GM19324 (cell line): ENCODE data around the gene OBSCN.
"Not testable (repeated sequence)": the region's sequence is repeated elsewhere in the genome, so short reads cannot be mapped to it uniquely, and the experiment has no call there.

Source experiments
- ATAC-seq: cut with Tn5 transposase; IDR thresholded peaks from one replicate; pipeline ENCODE4 v1.9.1; 2021; ENCODE audit warnings: mild to moderate bottlenecking, moderate library complexity; ENCODE audit not compliant: unreplicated experiment, low FRiP score

Gene OBSCN

DNA sequence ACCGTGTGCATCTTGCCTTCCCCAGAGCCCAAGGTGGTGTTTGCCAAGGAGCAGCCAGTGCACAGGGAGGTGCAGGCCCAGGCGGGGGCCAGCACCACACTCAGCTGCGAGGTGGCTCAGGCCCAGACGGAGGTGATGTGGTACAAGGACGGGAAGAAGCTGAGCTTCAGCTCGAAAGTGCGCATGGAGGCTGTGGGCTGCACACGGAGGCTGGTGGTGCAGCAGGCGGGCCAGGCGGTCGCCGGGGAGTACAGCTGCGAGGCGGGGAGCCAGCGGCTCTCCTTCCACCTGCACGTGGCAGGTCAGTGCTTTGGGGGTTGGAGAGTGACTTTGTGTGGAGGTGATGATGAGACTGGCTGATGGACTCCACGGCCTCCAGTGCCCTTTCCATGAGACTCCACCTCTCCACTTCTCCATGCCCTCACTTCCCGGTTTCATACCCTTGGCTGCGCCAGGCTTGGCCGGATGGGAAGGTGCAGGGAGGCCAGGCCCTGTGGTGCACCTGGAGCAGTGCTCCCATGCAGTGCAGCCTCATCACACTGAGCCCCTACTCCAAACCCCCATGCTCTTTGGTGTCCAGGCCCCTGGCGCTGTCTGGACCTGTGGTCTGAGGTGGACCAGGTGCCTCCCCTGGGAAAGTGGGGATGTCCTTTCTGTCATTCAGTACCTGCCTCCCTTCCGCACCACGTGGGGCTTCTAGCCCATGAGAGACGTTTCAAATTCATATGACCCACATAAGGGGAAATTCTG is 49.0 kb downstream of the OBSCN start:
- ATAC-seq, result no peak

DNA sequence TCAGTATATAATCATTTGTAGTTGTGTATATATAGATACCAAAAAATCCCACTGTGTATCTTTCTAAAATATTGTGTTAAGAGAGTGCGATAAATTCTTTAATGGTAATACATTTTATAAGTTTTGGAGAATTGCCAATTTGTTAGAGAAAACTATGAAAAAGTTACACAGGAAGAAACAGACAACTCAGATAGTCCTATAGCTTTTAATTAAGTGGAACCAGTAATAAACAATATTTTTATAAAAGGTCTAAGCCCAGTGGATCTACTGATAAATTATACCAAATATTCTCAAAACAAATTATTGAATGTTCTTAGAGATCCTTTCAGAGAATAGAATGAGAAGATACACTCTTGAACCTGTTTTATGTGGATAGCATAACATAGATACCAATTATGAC is 50.6 kb downstream of the OBSCN start:
- no peak for ATAC-seq

GRCh38 chr1:228259368-228259894 is 51.6 kb downstream of the OBSCN start:
- no peak for ATAC-seq

GRCh38 chr1:228259951-228260350 is 52.1 kb downstream of the OBSCN start:
- ATAC-seq, result no peak

DNA sequence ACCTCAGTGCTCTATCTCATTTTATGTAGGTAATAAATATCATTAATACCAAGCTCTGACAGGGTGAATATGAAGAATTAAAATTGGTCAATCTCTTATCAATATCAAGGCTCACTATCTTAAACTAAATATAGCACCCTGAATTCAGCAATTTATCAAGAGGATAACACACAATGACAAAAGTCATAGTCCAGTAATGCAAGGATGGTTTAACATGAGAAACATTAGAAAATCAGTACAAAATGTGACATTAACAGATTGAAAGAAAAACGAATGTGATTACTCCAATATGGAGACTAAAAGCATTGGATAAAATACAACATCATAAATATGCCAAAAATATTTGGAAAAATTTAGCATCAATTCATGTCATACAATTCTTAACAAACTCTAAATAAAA is 53.9 kb downstream of the OBSCN start:
- ATAC-seq, result no peak

DNA sequence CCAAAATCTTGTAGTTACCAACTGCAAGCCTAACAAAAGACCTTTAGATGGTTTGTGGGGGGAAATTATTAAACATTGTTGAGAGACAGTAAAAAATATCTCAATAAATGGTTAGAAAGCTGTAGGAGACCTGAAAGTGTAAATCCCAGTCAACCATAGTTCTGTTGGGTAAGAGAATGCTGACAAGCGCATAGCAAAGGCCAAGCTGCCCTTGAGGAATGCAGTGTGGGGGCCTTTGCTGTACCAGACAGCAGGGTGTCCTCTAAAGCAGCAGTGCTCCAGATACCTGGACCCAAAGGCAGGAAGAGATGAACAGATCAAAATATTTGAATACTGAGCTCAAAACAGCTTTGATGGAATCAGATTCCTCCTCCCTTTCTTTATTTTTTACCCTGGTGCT is 54.6 kb downstream of the OBSCN start:
- no peak for ATAC-seq

GRCh38 chr1:228263636-228264035 is 55.8 kb downstream of the OBSCN start:
- ATAC-seq, result no peak

DNA sequence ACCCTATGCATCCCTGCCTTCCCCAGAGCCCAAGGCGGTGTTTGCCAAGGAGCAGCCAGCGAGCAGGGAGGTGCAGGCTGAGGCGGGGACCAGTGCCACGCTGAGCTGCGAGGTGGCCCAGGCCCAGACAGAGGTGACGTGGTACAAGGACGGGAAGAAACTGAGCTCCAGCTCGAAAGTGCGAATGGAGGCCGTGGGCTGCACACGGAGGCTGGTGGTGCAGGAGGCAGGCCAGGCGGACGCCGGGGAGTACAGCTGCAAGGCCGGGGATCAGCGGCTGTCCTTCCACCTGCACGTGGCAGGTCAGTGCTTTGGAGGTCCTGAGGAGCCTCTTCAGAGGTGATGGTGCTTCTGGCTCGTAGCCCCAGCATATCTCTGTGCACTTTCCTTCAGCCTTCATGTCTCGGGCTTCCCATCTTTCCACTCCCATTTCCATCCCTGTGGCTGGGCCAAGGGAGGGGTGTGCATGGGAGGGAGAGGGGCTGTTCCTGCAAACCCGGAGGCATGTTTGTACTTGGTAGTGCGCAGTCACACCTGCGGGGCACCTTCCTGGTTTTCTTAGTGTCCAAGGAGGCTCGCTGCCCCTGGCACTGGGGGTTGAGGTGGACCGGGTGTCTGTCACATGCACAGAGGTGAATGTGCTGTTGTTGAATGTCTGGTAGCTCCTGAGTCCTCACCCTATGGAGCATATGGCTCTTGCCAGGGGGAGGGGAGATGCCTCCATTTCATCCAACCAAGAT is 56.4 kb downstream of the OBSCN start:
- no peak for ATAC-seq

DNA sequence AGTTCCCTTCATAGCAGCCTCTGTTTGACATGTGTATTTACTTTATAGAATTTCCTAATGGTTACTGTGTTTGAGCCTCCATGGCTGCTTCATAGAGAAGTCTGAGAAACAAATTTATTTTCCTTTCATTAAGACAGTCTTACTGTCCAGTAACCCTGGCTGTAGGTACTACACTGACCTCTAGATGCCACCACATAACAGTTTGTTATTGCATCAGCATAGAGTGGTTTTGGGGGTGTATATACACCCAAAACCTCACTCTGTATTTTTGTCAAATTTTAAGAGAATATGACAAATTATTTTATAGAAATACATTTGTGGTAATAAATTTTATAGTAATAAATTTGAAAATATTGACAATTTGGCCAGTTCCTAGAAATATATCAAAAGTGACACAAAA is 57.3 kb downstream of the OBSCN start:
- ATAC-seq, result no peak

- no peak for ATAC-seq
These were observed 60.4 kb downstream of the OBSCN start for GRCh38 chr1:228267962-228268880.

DNA sequence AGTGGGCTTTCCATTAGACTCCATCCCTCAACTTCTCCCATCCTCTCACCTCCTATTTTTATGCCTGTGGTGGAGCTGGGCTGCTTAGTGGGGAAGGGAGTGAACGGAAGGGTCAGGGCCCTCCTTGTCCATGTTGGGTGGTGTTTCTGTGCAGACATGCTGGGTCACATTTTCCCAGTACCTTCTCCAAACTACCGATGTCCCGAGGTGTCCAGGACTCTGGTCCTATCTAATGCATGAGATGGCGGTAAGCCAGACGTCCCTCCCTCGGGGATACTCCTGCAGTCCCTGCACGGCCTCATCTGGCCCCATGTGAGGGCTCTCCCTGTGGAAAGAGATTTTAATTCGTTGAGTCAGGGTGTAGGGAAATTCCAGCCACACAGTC is 61.0 kb downstream of the OBSCN start:
- no peak for ATAC-seq

GRCh38 chr1:228269431-228269830 is 61.6 kb downstream of the OBSCN start:
- not testable (repeated sequence) for ATAC-seq

GRCh38 chr1:228270032-228270431 is 62.2 kb downstream of the OBSCN start:
- no peak for ATAC-seq

GRCh38 chr1:228271701-228272251 is 63.9 kb downstream of the OBSCN start:
- ATAC-seq, result no peak

DNA sequence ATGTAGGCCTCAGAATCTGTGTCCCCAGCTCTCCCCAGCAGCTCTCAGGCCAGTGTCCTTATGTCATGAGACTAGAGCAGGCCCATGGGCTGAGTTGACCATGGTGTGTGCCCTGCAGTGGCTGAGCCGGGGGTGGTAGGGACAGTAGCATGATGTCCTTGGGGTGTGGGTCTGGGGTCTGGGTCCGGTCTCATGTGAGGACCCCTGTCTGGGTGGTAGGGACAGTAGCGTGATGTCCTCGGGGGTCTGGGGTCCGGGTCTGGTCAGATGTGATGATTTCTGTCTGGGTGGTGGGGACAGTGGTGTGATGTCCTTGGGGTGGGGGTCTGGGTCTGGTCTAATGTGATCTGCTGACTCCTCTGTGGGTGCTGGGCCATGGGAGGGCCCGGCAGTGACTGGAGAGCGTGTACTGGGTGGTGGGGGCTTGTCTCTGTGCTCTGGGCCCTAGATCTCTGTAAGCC is 64.5 kb downstream of the OBSCN start:
- no peak for ATAC-seq

DNA sequence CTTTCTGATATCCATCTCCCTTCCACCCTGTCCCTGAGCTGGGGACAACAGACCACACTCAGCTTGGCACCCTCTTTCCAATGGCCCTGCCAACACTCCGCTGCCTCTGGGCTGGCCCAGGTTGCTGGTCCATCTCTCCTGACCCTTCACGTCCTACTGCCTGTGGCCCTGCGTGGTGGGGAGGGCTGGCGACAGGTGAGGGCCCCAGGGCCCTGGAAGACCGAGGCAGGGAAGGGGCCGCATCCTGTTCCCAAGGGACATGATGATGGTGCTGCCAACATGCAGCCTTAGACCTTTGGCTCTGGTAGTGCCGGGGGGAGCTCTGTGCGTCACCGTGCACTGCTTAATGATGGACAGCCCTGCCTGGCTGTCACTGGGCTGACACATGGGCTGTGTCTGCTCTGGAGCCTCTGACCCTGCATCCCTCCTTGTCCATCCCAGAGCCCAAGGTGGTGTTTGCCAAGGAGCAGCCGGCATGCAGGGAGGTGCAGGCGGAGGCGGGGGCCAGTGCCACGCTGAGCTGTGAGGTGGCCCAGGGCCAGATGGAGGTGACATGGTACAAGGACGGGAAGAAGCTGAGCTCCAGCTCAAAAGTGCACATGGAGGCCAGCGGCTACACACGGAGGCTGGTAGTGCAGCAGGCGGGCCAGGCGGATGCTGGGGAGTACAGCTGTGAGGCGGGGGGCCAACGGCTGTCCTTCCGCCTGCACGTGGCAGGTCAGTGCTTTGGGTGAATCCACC is 65.2 kb downstream of the OBSCN start:
- ATAC-seq, result no peak

GRCh38 chr1:228273720-228274451 is 66.0 kb downstream of the OBSCN start:
- ATAC-seq, result no peak

- ATAC-seq, result no peak
These were observed 66.8 kb downstream of the OBSCN start for GRCh38 chr1:228274452-228275178.

- ATAC-seq, result no peak
These were observed 67.3 kb downstream of the OBSCN start for GRCh38 chr1:228275179-228275429.
